Hematopoietic multipotent progenitor cell treated with erythropoietin and hydrocortisone succinate and interleukin-3 and kit ligand, for 6 days (in vitro differentiated cells): ENCODE measurements around the gene CDH19.

Experiments
- DNase-seq: peaks from one replicate; pipeline ENCODE4 v3.0.0-alpha.2; 2015

The CDH19 gene

GRCh38 chr18:66603941-66604627 lies at the start of gene CDH19:
TSS of gene CDH19 (minus strand) at chr18:66604090. CDS start at chr18:66572204, 31,886 bp downstream.
- no peak for DNase-seq

- DNase-seq, result no peak
Observed at GRCh38 chr18:66647671-66648070, 43.8 kb upstream of the CDH19 start.

GRCh38 chr18:66646609-66647008 lies 42.7 kb upstream of the CDH19 start:
- no peak for DNase-seq

GRCh38 chr18:66645983-66646382 lies 42.1 kb upstream of the CDH19 start:
- DNase-seq, result no peak

GRCh38 chr18:66641056-66641455 lies 37.2 kb upstream of the CDH19 start:
- no peak for DNase-seq

GRCh38 chr18:66640431-66640830 lies 36.5 kb upstream of the CDH19 start:
- peak; percentile 74 for DNase-seq

GRCh38 chr18:66638856-66639629 lies 35.2 kb upstream of the CDH19 start:
- peak; percentile 48 for DNase-seq

- no peak for DNase-seq
Observed at GRCh38 chr18:66635342-66635741, 31.5 kb upstream of the CDH19 start.

- no peak for DNase-seq
Observed at GRCh38 chr18:66632756-66633155, 28.9 kb upstream of the CDH19 start.

- DNase-seq, result peak; percentile 48
Observed at GRCh38 chr18:66630831-66631230, 26.9 kb upstream of the CDH19 start.

- no peak for DNase-seq
Observed at GRCh38 chr18:66623821-66624220, 19.9 kb upstream of the CDH19 start.

GRCh38 chr18:66621816-66622576 lies 18.1 kb upstream of the CDH19 start:
- DNase-seq, result no peak

GRCh38 chr18:66616523-66616983 lies 12.7 kb upstream of the CDH19 start:
- DNase-seq, result peak; percentile 65

- DNase-seq, result no peak
Observed at GRCh38 chr18:66615176-66615575, 11.3 kb upstream of the CDH19 start.

GRCh38 chr18:66607632-66608031 lies 3.7 kb upstream of the CDH19 start:
- DNase-seq, result no peak

GRCh38 chr18:66601649-66602048 lies 2.2 kb downstream of the CDH19 start:
- no peak for DNase-seq

- no peak for DNase-seq
Observed at GRCh38 chr18:66599190-66599589, 4.7 kb downstream of the CDH19 start.

- no peak for DNase-seq
Observed at GRCh38 chr18:66587430-66587829, 16.5 kb downstream of the CDH19 start.

GRCh38 chr18:66582211-66582610 lies 21.7 kb downstream of the CDH19 start:
- DNase-seq, result no peak

- DNase-seq, result no peak
Observed at GRCh38 chr18:66575263-66575662, 28.6 kb downstream of the CDH19 start.

- DNase-seq, result no peak
Observed at GRCh38 chr18:66571845-66572244, 32.0 kb downstream of the CDH19 start.

GRCh38 chr18:66566616-66567015 lies 37.3 kb downstream of the CDH19 start:
- no peak for DNase-seq

- no peak for DNase-seq
Observed at GRCh38 chr18:66564236-66564635, 39.7 kb downstream of the CDH19 start.

- no peak for DNase-seq
Observed at GRCh38 chr18:66562279-66562678, 41.6 kb downstream of the CDH19 start.
